SK-N-MC (cell line): ENCODE results near the gene ASMT.

ENCODE experiments used
- EZH2 ChIP-seq: fragments of 200-600 bp; sonication (generic); IDR thresholded peaks from one replicate; pipeline ENCODE4 v1.6.1; 2017; ENCODE audit warnings: antibody characterized with exemption
- FOXP2 ChIP-seq: optimal IDR thresholded peaks from 2 replicates; pipeline ENCODE3; 2011; ENCODE audit warnings: mild to moderate bottlenecking, moderate library complexity; ENCODE audit not compliant: insufficient read depth; ENCODE audit errors: extremely low read length, control extremely low read depth
- POLR2AphosphoS5 ChIP-seq: IDR thresholded peaks from 2 replicates; pipeline ENCODE4 v1.6.1; 2012; ENCODE audit warnings: mild to moderate bottlenecking, low read depth, low read length, borderline replicate concordance

DNA sequence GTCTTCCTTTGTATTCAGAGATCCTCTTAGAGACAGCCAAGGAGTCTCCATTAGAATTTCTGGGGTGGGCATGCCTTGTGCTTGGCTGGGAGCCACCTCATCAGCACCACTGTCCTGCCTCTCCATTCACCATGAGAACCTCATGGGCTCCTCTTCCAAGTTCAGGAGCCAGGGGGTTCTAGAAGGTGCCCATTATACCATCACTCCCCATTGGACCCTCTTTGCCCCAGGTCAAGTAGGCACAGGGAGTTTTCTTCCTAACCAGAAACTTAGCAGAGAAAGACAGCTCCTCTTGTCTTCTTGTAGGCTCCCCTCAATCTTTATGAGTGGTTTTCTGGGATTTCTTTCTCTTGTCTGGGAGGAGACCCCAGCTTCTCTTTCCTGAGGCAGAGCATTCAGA, 31.1 kb downstream of the ASMT start:
- TF ChIP-seq EZH2 (no peak), POLR2AphosphoS5 (no peak), FOXP2 (no peak)
